ENCODE measurements around the gene DNAI2.

DNAI2 gene

GRCh38 chr17:74305865-74306654 is 32.0 kb downstream of the DNAI2 start:
- no peak for DNase-seq (ENCODE audit: low read depth, low spot score)

GRCh38 chr17:74307984-74308773 is 34.1 kb downstream of the DNAI2 start:
- DNase-seq (ENCODE audit: low read depth, low spot score) = no peak

- DNase-seq (ENCODE audit: low read depth, low spot score) = no peak
Observed at GRCh38 chr17:74309902-74310301, 35.9 kb downstream of the DNAI2 start.

DNA sequence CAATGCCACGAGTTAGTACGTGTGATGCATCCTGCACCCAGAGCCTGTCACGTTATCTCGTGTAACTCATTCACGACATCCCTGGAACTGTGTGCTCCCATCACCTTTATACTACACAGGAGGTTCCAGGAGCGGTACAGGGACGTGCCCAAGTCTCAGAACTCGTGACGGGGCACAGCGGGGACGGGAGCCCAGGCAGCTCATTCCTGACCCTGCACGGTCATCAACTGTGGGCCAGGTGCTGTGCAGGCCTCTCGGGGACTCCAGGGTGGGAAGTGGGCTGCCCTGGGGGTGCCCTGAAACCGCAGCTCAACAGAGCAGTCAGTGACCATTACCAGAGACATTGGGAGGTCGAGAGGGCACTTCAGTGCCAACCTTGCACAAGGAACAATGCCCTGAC is 40.8 kb downstream of the DNAI2 start:
- DNase-seq (ENCODE audit: low read depth, low spot score) = no peak

DNA sequence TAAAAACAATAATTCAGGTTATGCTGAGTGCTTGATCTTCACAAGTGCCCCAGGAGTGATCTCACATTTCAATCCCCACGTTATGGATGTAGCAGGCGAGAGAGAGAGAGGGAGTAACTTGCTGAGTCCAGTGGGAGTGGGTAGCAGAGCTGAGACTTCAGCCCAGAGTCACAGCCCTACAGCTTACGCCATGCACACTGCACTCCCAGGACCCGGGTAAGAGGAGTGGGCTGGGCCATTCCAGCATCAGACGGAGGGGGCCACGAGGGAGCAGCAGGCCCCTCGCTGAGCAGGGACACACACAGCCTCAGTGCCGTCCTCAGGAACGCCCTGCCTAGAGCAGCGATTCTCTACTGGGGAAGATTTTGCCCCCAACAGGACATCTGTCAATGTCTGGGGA is 42.2 kb downstream of the DNAI2 start:
- no peak for DNase-seq (ENCODE audit: low read depth, low spot score)

DNA sequence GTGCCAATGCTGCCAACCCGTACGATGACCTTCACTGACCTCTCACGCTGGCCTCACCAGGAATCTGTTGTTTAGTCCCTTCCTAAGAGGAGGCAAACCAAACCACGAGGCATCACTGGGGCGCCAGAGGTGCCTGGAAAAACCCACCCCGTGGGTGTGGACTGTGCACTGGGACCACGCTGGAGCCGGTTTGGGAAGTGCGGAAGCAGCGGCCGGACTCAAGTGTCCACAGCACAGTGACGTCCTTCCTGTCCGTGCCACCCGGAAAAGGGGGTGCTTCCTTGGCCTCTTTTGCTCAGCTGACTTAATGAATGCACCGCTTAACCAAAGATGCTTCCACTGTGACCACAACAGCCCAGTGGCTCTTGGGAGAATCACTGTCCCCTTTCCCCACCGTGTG is 43.0 kb downstream of the DNAI2 start:
- no peak for DNase-seq (ENCODE audit: low read depth, low spot score)

DNA sequence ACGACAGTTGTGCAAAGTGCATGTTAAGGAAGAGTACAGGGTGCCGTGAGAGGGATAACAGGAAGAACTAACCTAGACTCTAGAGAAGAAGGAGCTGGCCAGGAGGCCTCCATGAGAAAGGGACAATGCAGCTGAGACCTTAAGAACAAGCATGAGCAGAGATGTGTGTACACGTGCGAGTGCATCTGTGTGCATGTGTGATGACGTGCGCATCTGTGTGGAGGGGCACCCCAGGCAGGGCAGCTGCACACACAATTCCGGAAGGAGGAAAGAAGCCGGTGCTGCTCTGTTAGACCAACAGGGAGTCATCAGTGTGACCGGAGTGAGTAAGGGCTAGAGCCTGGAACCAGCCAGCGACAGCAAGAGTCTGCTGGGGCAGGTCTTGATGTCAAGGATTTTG is 44.4 kb downstream of the DNAI2 start:
- no peak for DNase-seq (ENCODE audit: low read depth, low spot score)

GRCh38 chr17:74324521-74324920 is 50.5 kb downstream of the DNAI2 start:
- no peak for DNase-seq (ENCODE audit: low read depth, low spot score)

DNA sequence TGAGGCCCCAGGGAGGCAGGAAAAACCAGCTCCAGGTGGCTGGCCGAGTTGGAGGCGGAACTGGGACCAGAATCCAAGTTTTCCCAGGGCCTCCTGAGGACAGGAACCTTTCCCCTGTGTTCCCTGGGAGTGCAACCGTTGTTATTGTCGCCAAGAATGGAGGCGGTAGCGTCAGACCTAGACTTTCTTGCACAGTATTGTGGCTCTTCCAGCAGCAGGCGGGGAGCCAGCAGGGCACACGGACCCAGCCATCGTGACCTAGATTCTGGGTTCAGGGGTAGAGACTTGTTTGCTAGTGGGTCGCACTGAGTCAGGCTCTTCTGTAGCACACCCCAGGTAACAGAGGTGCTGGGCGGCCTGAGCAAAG is 51.3 kb downstream of the DNAI2 start:
- no peak for DNase-seq (ENCODE audit: low read depth, low spot score)

DNA sequence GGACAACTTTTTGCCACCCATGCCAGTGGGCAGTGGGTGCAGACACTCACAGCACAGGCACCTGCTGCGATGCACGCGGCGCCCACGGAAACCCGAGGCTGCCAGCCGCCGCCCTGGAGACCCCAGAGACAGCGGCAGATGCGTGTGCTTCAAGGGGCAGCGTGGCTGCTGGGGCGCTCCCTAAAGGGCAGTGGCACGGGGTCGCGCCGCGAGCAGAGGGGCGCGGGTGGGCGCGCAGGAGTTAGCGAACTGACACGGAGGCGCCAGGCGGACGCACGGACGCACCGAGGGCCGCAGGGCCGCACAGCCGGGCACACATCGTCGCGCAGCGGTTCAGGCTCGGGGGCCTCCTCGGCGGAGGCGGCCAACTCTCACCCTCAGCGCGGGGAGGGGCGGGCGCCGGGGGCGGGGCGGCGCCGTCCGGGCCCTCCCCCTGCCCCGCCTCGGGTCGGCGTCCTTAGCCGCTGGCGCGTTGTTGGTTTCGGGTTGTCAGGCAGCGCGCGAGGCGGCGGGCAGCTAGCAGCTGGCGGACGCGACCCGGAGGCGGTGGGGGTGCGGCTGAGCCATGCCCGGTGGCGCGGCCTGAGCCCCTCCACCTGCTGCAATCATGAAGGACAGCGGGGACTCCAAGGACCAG is 51.8 kb downstream of the DNAI2 start, which contains the start of gene KIF19:
Gene KIF19 (plus strand): TSS at position 484 of the 637 bp plus-strand sequence. CDS start 124 bp downstream, at position 608.
- DNase-seq (ENCODE audit: low read depth, low spot score) = no peak

DNA sequence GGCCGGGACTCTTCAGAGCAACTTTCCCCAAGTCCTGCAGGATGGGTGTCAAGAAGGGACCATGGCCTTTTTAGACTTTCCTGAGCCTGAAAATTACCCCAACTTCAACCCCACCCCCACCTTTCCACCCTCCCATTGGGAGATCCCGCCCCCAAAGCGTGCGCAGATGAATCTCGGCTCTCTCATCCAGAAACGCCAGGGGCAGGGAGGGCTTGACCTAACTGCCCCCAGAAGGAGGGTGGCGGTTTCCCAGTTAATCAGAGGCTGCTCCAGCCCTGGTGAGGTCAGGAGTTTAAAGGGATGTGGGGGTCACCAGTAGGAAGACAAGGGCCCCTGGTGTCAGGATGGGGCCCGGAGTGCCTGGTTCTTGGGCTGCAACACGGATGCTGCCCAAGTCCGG is 52.5 kb downstream of the DNAI2 start:
- no peak for DNase-seq (ENCODE audit: low read depth, low spot score)

DNA sequence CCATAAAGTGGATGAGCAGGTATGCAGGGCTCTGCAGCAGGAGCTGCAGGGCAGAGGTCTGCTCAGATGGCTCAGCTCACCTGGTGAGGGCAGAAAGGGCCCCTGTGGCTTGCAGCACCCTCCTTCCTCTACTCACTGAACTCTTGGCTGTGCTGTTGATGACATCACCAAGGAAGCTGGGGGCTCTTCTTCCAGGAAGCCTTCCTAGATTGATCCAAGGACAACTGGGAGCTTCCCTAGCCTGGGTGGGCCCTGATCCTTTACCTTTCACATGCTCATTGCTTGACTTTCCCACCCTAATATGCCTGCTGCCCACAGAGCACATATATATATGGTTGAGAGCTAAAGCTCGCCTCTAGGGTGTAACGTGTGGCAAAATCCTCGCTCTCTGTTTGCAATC is 54.5 kb downstream of the DNAI2 start:
- DNase-seq (ENCODE audit: low read depth, low spot score) = no peak

GRCh38 chr17:74329378-74329777 is 55.3 kb downstream of the DNAI2 start:
- DNase-seq (ENCODE audit: low read depth, low spot score) = no peak

- no peak for DNase-seq (ENCODE audit: low read depth, low spot score)
Observed at GRCh38 chr17:74330446-74330845, 56.4 kb downstream of the DNAI2 start.

DNA sequence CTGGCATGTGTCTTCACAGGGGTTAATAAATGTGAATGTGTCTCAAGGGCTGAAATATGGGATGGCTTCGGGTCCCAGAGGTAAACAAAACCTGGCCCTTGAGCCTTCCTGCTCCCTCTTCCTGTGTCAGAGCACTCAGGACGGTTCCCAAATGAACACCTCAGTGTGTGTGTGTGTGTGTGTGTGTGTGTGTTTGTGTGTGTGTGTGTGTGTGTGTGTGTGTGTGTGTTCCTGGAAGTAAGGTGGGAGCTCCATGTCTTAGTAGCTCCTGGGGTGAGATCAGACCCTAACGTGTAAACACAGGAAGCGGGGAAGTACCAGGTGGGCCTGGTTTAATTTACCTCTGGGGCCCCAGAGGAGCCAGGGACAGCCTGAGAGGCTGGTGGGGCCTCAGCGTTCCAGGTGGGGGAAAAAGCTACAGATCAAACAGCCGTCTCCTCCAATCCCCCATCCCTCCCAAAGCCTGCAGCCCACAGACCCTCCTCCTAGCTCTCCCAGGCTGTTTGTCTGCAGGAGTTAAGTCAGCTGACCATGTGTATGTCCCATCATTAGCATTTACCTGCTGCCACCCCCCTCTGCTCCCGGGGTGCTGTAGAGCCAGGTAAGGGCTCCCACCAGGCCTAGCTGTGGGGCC is 58.1 kb downstream of the DNAI2 start:
- DNase-seq (ENCODE audit: low read depth, low spot score) = no peak

DNA sequence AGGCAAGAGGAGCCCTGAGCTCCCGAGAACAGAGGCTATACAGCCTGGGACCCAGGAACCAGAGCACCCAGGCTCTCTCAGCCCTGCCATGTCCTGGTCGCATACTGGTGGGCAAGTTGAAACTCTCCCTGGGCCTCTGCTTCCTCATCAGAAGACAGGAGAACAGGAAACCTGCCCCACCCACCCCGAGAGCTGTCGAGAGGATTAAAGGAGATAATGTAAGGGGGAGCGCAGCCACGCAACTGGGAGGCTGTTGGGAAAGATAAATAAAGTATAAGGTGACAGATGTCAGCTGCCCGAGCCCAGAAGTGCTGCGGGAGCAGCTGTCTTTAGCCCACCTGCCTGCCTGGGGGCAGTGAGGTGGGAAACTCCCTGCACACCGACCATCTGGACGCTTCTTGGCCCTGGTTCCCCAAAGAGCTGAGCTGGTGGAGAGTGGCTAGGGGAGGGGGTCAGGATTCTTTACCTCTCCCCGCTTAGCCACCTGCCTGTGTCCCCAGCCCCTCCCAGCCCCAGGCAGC is 58.8 kb downstream of the DNAI2 start:
- DNase-seq (ENCODE audit: low read depth, low spot score) = no peak

DNA sequence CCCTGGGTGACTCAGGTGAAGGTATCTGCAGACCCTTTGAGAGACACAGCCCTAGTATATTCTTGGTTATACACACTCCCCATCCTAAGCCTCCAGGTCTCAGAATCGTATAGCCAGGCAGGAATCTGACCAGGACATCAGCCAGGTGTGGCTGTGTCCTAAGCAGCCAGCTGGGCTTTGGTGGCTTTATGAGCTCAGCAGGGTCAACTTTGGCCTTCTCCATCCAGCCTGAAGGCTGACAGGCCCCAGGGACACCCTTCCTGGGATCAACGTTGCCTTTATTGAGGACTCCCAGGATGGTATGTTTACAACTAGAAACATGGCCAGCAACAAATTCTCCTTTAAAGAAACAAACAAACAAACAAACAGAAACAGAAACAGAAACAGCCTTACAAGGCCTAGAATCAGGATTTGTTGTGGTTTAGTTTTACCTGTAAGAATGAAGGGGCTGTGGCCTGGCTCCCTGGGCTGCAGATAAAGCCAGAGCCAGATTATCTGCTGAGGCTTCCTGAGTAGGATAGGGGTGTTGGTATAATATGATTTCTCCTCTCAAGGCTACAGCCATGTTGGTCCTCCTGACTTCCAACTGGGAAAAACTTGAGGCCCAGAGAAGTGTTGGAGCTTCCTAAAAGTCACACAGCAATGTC is 60.5 kb downstream of the DNAI2 start:
- no peak for DNase-seq (ENCODE audit: low read depth, low spot score)

- no peak for DNase-seq (ENCODE audit: low read depth, low spot score)
Observed at GRCh38 chr17:74335529-74336062, 61.6 kb downstream of the DNAI2 start.

GRCh38 chr17:74336307-74336706 is 62.3 kb downstream of the DNAI2 start:
- no peak for DNase-seq (ENCODE audit: low read depth, low spot score)

DNA sequence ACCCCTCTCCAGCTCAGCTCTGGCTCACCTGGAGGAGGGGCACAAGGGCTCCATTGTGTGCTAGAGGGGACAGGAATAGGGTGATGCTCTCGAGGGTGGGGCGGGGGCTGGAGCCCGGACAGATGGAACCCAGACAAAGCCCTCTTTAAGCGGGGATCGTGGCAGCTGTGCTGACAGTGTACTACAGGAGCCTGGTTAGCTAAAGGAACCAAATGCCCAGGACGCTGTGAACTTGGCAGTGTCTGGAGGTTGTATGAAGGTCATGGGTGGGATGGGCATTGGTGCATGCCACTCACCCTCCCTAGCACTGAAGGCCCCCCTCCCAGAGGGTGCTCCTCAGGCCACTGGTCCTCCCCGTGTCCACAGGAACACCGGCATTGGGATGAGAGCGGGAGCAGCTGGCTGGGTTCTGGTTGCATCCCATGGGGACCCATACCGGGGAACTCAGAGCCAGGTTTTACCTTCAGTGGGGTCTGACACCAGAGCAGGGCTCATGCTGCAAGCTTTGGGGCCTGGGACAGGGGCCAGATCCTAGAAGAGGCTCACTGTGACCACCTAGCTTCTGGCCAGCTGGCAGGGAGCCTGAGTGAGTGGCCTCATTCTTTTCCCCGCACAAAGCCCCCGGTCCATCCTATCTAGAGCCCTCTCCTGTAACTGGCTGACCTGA is 63.9 kb downstream of the DNAI2 start:
- DNase-seq (ENCODE audit: low read depth, low spot score) = no peak

Data from iPS DF 19.7 (cell line).